Regular cardiac myocyte (primary cell): ENCODE data around the gene COX7B2. TPM values are rescaled to one million over a fixed set of nuclear protein-coding genes. Genes with fewer than 3 reads are reported as not detected.

Source experiments
- total RNA-seq: library from RNA; depleted of rRNA; stranded (reverse); fragments of >200 nt; gene quantifications from 2 replicates; pipeline ENCODE4 v1.2.3, GENCODE V29; 2014

Gene COX7B2
- total RNA-seq, result not detected in 2 replicates

GRCh38 chr4:46909078-46909477 lies at the start of gene COX7B2:
COX7B2 (minus strand) TSS chr4:46909245; CDS start chr4:46735192, 174,053 bp downstream.

Other genes with a start within 250 kb of the COX7B2 start
- gene GABRA4, start 84.3 kb upstream of the COX7B2 start, total RNA-seq, result under 0.01 TPM in 1 of 2 replicates, not detected in the other
- gene GABRB1, start 122.3 kb upstream of the COX7B2 start, total RNA-seq, result 0.28 and 3.1 TPM in 2 replicates